DOHH2 (cell line): ENCODE data around the gene SLC22A1.

Source experiments
- CTCF ChIP-seq: fragments of 200-600 bp; sonication (generic); IDR thresholded peaks from one replicate; pipeline ENCODE4 v1.5.1; 2014; ENCODE audit warnings: antibody characterized with exemption, mild to moderate bottlenecking, low read depth, low read length; ENCODE audit not compliant: poor library complexity, severe bottlenecking
- EZH2phosphoT487 ChIP-seq: fragments of 200-600 bp; sonication (generic); IDR thresholded peaks from 2 replicates; pipeline ENCODE4 v1.6.1; 2017; ENCODE audit warnings: borderline replicate concordance, mild to moderate bottlenecking, antibody characterized with exemption, low read length, moderate library complexity, mixed read lengths

- TF ChIP-seq CTCF: no peak
- TF ChIP-seq EZH2phosphoT487: no peak
Measured at GRCh38 chr6:160174681-160175080, 53.1 kb downstream of the SLC22A1 start.
